ENCODE measurements around the gene CA12.

CA12 gene

GRCh38 chr15:63366451-63366850, 15.2 kb downstream of the CA12 start:
- Histone ChIP-seq H3K27ac (ENCODE audit: low read depth, low read length, severe bottlenecking) (no peak overlapping the region), H3K9me3 (ENCODE audit: control insufficient read depth, low read length) (no peaks in the 10 kb centered on the region), H3K4me1 (ENCODE audit: control insufficient read depth, insufficient read depth, low read length, poor library complexity, severe bottlenecking) (no peaks in the 10 kb centered on the region), H3K4me3 (ENCODE audit: extremely low read depth, insufficient read depth, low read length, poor library complexity, severe bottlenecking) (no peak overlapping the region), H3K36me3 (ENCODE audit: control insufficient read depth, insufficient read depth, low read length) (no peaks in the 10 kb centered on the region)
- 88% methylated on average over 1 of the region's 2 CpGs for WGBS, 2 experiments (ENCODE audit: insufficient coverage in 2 of 2)

- WGBS, 2 experiments (ENCODE audit: insufficient coverage in 2 of 2): 80 to 81% methylated on average over 5 of the region's 5 CpGs
- Histone ChIP-seq H3K36me3 (ENCODE audit: control insufficient read depth, insufficient read depth, low read length) (no peaks in the 10 kb centered on the region), H3K4me1 (ENCODE audit: control insufficient read depth, insufficient read depth, low read length, poor library complexity, severe bottlenecking) (no peaks in the 10 kb centered on the region), H3K4me3 (ENCODE audit: extremely low read depth, insufficient read depth, low read length, poor library complexity, severe bottlenecking) (no peak overlapping the region), H3K27ac (ENCODE audit: low read depth, low read length, severe bottlenecking) (no peak overlapping the region), H3K9me3 (ENCODE audit: control insufficient read depth, low read length) (no peaks in the 10 kb centered on the region)
Measured at GRCh38 chr15:63365273-63365680, 16.4 kb downstream of the CA12 start.

GRCh38 chr15:63364399-63365272, 17.0 kb downstream of the CA12 start:
- Histone ChIP-seq H3K9me3 (ENCODE audit: control insufficient read depth, low read length) (no peaks in the 10 kb centered on the region), H3K27ac (ENCODE audit: low read depth, low read length, severe bottlenecking) (no peak overlapping the region), H3K36me3 (ENCODE audit: control insufficient read depth, insufficient read depth, low read length) (no peaks in the 10 kb centered on the region), H3K4me3 (ENCODE audit: extremely low read depth, insufficient read depth, low read length, poor library complexity, severe bottlenecking) (no peak overlapping the region), H3K4me1 (ENCODE audit: control insufficient read depth, insufficient read depth, low read length, poor library complexity, severe bottlenecking) (no peaks in the 10 kb centered on the region)
- 86 to 94% methylated on average over 8 to 10 of the region's 11 CpGs for WGBS, 2 experiments (ENCODE audit: insufficient coverage in 2 of 2)

GRCh38 chr15:63363292-63363691, 18.4 kb downstream of the CA12 start:
- Histone ChIP-seq H3K9me3 (ENCODE audit: control insufficient read depth, low read length) (no peaks in the 10 kb centered on the region), H3K36me3 (ENCODE audit: control insufficient read depth, insufficient read depth, low read length) (no peaks in the 10 kb centered on the region), H3K27ac (ENCODE audit: low read depth, low read length, severe bottlenecking) (no peak overlapping the region), H3K4me3 (ENCODE audit: extremely low read depth, insufficient read depth, low read length, poor library complexity, severe bottlenecking) (no peak overlapping the region), H3K4me1 (ENCODE audit: control insufficient read depth, insufficient read depth, low read length, poor library complexity, severe bottlenecking) (no peaks in the 10 kb centered on the region)
- WGBS, 2 experiments (ENCODE audit: insufficient coverage in 2 of 2): 83 to 100% methylated on average over 1 to 2 of the region's 2 CpGs

- Histone ChIP-seq H3K36me3 (ENCODE audit: control insufficient read depth, insufficient read depth, low read length) (no peaks in the 10 kb centered on the region), H3K9me3 (ENCODE audit: control insufficient read depth, low read length) (no peaks in the 10 kb centered on the region), H3K27ac (ENCODE audit: low read depth, low read length, severe bottlenecking) (no peak overlapping the region), H3K4me3 (ENCODE audit: extremely low read depth, insufficient read depth, low read length, poor library complexity, severe bottlenecking) (no peak overlapping the region), H3K4me1 (ENCODE audit: control insufficient read depth, insufficient read depth, low read length, poor library complexity, severe bottlenecking) (no peaks in the 10 kb centered on the region)
- 88 to 95% methylated on average over 7 of the region's 7 CpGs for WGBS, 2 experiments (ENCODE audit: insufficient coverage in 2 of 2)
Measured at GRCh38 chr15:63362885-63363284, 18.8 kb downstream of the CA12 start.

- WGBS, 2 experiments (ENCODE audit: insufficient coverage in 2 of 2): 75 to 81% methylated on average over 3 of the region's 3 CpGs
- Histone ChIP-seq H3K36me3 (ENCODE audit: control insufficient read depth, insufficient read depth, low read length) (no peaks in the 10 kb centered on the region), H3K27ac (ENCODE audit: low read depth, low read length, severe bottlenecking) (no peak overlapping the region), H3K4me3 (ENCODE audit: extremely low read depth, insufficient read depth, low read length, poor library complexity, severe bottlenecking) (no peak overlapping the region), H3K4me1 (ENCODE audit: control insufficient read depth, insufficient read depth, low read length, poor library complexity, severe bottlenecking) (no peaks in the 10 kb centered on the region), H3K9me3 (ENCODE audit: control insufficient read depth, low read length) (no peaks in the 10 kb centered on the region)
Measured at GRCh38 chr15:63362196-63362595, 19.4 kb downstream of the CA12 start.

- Histone ChIP-seq H3K27ac (ENCODE audit: low read depth, low read length, severe bottlenecking) (no peak overlapping the region), H3K4me3 (ENCODE audit: extremely low read depth, insufficient read depth, low read length, poor library complexity, severe bottlenecking) (no peak overlapping the region), H3K9me3 (ENCODE audit: control insufficient read depth, low read length) (no peaks in the 10 kb centered on the region), H3K4me1 (ENCODE audit: control insufficient read depth, insufficient read depth, low read length, poor library complexity, severe bottlenecking) (no peaks in the 10 kb centered on the region), H3K36me3 (ENCODE audit: control insufficient read depth, insufficient read depth, low read length) (no peaks in the 10 kb centered on the region)
- WGBS, 2 experiments (ENCODE audit: insufficient coverage in 2 of 2): 79 to 87% methylated on average over 4 of the region's 4 CpGs
Measured at GRCh38 chr15:63360170-63360569, 21.5 kb downstream of the CA12 start.

GRCh38 chr15:63358241-63359029, 23.2 kb downstream of the CA12 start:
- Histone ChIP-seq H3K9me3 (ENCODE audit: control insufficient read depth, low read length) (no peaks in the 10 kb centered on the region), H3K36me3 (ENCODE audit: control insufficient read depth, insufficient read depth, low read length) (no peaks in the 10 kb centered on the region), H3K27ac (ENCODE audit: low read depth, low read length, severe bottlenecking) (no peak overlapping the region), H3K4me1 (ENCODE audit: control insufficient read depth, insufficient read depth, low read length, poor library complexity, severe bottlenecking) (no peaks in the 10 kb centered on the region), H3K4me3 (ENCODE audit: extremely low read depth, insufficient read depth, low read length, poor library complexity, severe bottlenecking) (no peak overlapping the region)
- WGBS, 2 experiments (ENCODE audit: insufficient coverage in 2 of 2): 83 to 84% methylated on average over 14 to 15 of the region's 15 CpGs

GRCh38 chr15:63357731-63358130, 23.9 kb downstream of the CA12 start:
- WGBS, 2 experiments (ENCODE audit: insufficient coverage in 2 of 2): 67 to 84% methylated on average over 1 to 3 of the region's 3 CpGs
- Histone ChIP-seq H3K4me1 (ENCODE audit: control insufficient read depth, insufficient read depth, low read length, poor library complexity, severe bottlenecking) (no peaks in the 10 kb centered on the region), H3K36me3 (ENCODE audit: control insufficient read depth, insufficient read depth, low read length) (no peaks in the 10 kb centered on the region), H3K4me3 (ENCODE audit: extremely low read depth, insufficient read depth, low read length, poor library complexity, severe bottlenecking) (no peak overlapping the region), H3K9me3 (ENCODE audit: control insufficient read depth, low read length) (no peaks in the 10 kb centered on the region), H3K27ac (ENCODE audit: low read depth, low read length, severe bottlenecking) (no peak overlapping the region)

GRCh38 chr15:63357061-63357460, 24.6 kb downstream of the CA12 start:
- Histone ChIP-seq H3K4me1 (ENCODE audit: control insufficient read depth, insufficient read depth, low read length, poor library complexity, severe bottlenecking) (no peaks in the 10 kb centered on the region), H3K9me3 (ENCODE audit: control insufficient read depth, low read length) (no peaks in the 10 kb centered on the region), H3K27ac (ENCODE audit: low read depth, low read length, severe bottlenecking) (no peak overlapping the region), H3K36me3 (ENCODE audit: control insufficient read depth, insufficient read depth, low read length) (no peaks in the 10 kb centered on the region), H3K4me3 (ENCODE audit: extremely low read depth, insufficient read depth, low read length, poor library complexity, severe bottlenecking) (no peak overlapping the region)
- 94 to 100% methylated on average over 3 to 4 of the region's 4 CpGs for WGBS, 2 experiments (ENCODE audit: insufficient coverage in 2 of 2)
